ENCODE measurements around the gene DHX9.

- TF ChIP-seq TAF1 (IDR thresholded peaks at IDR 0.05; ENCODE audit: borderline replicate concordance, insufficient read depth, low read length) (no peak), SIN3A (IDR thresholded peaks at IDR 0.05; ENCODE audit: borderline replicate concordance, insufficient read depth, low read length) (no peak), FOXP2 (optimal IDR thresholded peaks at IDR 0.05; ENCODE audit: borderline replicate concordance, extremely low read depth, extremely low read length, insufficient read depth) (no peak)
- TF ChIP-seq, protein P1, sequence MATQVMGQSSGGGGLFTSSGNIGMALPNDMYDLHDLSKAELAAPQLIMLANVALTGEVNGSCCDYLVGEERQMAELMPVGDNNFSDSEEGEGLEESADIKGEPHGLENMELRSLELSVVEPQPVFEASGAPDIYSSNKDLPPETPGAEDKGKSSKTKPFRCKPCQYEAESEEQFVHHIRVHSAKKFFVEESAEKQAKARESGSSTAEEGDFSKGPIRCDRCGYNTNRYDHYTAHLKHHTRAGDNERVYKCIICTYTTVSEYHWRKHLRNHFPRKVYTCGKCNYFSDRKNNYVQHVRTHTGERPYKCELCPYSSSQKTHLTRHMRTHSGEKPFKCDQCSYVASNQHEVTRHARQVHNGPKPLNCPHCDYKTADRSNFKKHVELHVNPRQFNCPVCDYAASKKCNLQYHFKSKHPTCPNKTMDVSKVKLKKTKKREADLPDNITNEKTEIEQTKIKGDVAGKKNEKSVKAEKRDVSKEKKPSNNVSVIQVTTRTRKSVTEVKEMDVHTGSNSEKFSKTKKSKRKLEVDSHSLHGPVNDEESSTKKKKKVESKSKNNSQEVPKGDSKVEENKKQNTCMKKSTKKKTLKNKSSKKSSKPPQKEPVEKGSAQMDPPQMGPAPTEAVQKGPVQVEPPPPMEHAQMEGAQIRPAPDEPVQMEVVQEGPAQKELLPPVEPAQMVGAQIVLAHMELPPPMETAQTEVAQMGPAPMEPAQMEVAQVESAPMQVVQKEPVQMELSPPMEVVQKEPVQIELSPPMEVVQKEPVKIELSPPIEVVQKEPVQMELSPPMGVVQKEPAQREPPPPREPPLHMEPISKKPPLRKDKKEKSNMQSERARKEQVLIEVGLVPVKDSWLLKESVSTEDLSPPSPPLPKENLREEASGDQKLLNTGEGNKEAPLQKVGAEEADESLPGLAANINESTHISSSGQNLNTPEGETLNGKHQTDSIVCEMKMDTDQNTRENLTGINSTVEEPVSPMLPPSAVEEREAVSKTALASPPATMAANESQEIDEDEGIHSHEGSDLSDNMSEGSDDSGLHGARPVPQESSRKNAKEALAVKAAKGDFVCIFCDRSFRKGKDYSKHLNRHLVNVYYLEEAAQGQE (IDR thresholded peaks at IDR 0.05; ENCODE audit: insufficient read depth in 1 of 2, low read depth in 2 of 2, low read length in 2 of 2) = no peak
Observed at GRCh38 chr1:182867861-182868260, 28.7 kb downstream of the DHX9 start.
